GM21786 (cell line): ENCODE data around the gene ZNF343.
"Not testable (repeated sequence)": the region's sequence is repeated elsewhere in the genome, so short reads cannot be mapped to it uniquely, and the experiment has no call there.

Experiments used
- ATAC-seq: cut with Tn5 transposase; IDR thresholded peaks from one replicate; pipeline ENCODE4 v1.9.1; 2021; ENCODE audit not compliant: unreplicated experiment

Gene ZNF343

GRCh38 chr20:2508631-2509467 lies at the start of gene ZNF343:
ZNF343 (minus strand) TSS chr20:2508915; CDS start chr20:2493895, 15,020 bp downstream.
- peak; percentile 95 for ATAC-seq

- ATAC-seq, result no peak
These were observed 49.3 kb upstream of the ZNF343 start for GRCh38 chr20:2557873-2558580.

- no peak for ATAC-seq
These were observed 36.9 kb upstream of the ZNF343 start for GRCh38 chr20:2545594-2545993.

GRCh38 chr20:2544211-2544610 lies 35.5 kb upstream of the ZNF343 start:
- no peak for ATAC-seq

GRCh38 chr20:2542361-2542760 lies 33.6 kb upstream of the ZNF343 start:
- no peak for ATAC-seq

- no peak for ATAC-seq
These were observed 33.2 kb upstream of the ZNF343 start for GRCh38 chr20:2541940-2542339.

GRCh38 chr20:2538931-2539720 lies 30.4 kb upstream of the ZNF343 start:
- no peak for ATAC-seq

- ATAC-seq, result no peak
These were observed 29.6 kb upstream of the ZNF343 start for GRCh38 chr20:2538356-2538755.

GRCh38 chr20:2537101-2537500 lies 28.4 kb upstream of the ZNF343 start:
- ATAC-seq, result no peak

GRCh38 chr20:2536560-2536986 lies 27.9 kb upstream of the ZNF343 start, which contains the start of gene TMC2:
TMC2 (plus strand) TSS chr20:2536573; CDS start chr20:2536622, 49 bp downstream.
- ATAC-seq, result no peak

- ATAC-seq, result no peak
These were observed 27.2 kb upstream of the ZNF343 start for GRCh38 chr20:2535711-2536559.

- ATAC-seq, result no peak
These were observed 24.4 kb upstream of the ZNF343 start for GRCh38 chr20:2533118-2533517.

GRCh38 chr20:2528671-2529271 lies 20.1 kb upstream of the ZNF343 start:
- ATAC-seq, result no peak

- no peak for ATAC-seq
These were observed 19.0 kb upstream of the ZNF343 start for GRCh38 chr20:2527762-2528161.

GRCh38 chr20:2526218-2526583 lies 17.5 kb upstream of the ZNF343 start:
- ATAC-seq, result not testable (repeated sequence)

GRCh38 chr20:2524709-2525506 lies 16.2 kb upstream of the ZNF343 start:
- peak; percentile 41 for ATAC-seq

GRCh38 chr20:2523919-2524708 lies 15.4 kb upstream of the ZNF343 start:
- peak; percentile 78 for ATAC-seq

- not testable (repeated sequence) for ATAC-seq
These were observed 14.2 kb upstream of the ZNF343 start for GRCh38 chr20:2522826-2523429.
